RWPE2 (cell line): ENCODE results near the gene CSNK1D.

ENCODE experiments used
- ATAC-seq: fragments of 200-7000 bp; cut with Tn5 transposase; 3 replicates; pipeline ENCODE4 v1.9.1; 2021; ENCODE audit warnings: low read depth
- DNase-seq: peaks from one replicate; pipeline ENCODE4 v3.0.0-alpha.2; 2020; ENCODE audit warnings: low spot score
- H3K27ac ChIP-seq: fragments of 450-650 bp; 2 replicates; pipeline ENCODE4 v1.5.1; 2017; ENCODE audit warnings: mild to moderate bottlenecking; ENCODE audit not compliant: poor library complexity, severe bottlenecking
- H3K27me3 ChIP-seq: fragments of 250-450 bp; sonication (Bioruptor Pico); 2 replicates; pipeline ENCODE4 v1.5.1; 2021; ENCODE audit warnings: mild to moderate bottlenecking, moderate library complexity; ENCODE audit not compliant: insufficient read depth, poor library complexity, severe bottlenecking
- H3K36me3 ChIP-seq: fragments of 250-450 bp; sonication (Bioruptor Pico); 2 replicates; pipeline ENCODE4 v1.5.1; 2020; ENCODE audit warnings: low read depth, mild to moderate bottlenecking, moderate library complexity
- H3K4me1 ChIP-seq: fragments of 250-450 bp; sonication (Bioruptor Pico); 2 replicates; pipeline ENCODE4 v1.5.1; 2021; ENCODE audit warnings: mild to moderate bottlenecking, moderate library complexity; ENCODE audit not compliant: insufficient read depth, poor library complexity, severe bottlenecking
- H3K4me3 ChIP-seq: fragments of 250-450 bp; sonication (Bioruptor Pico); 2 replicates; pipeline ENCODE4 v1.5.1; 2021; ENCODE audit warnings: mild to moderate bottlenecking, moderate library complexity; ENCODE audit not compliant: severe bottlenecking
- H3K9me3 ChIP-seq: fragments of 250-450 bp; sonication (Bioruptor Pico); 2 replicates; pipeline ENCODE4 v1.5.1; 2021; ENCODE audit warnings: mild to moderate bottlenecking, moderate library complexity; ENCODE audit not compliant: severe bottlenecking
- CTCF ChIP-seq: fragments of 450-650 bp; IDR thresholded peaks from one replicate; pipeline ENCODE4 v1.5.1; 2017; ENCODE audit warnings: mild to moderate bottlenecking, moderate library complexity; ENCODE audit not compliant: poor library complexity, severe bottlenecking

CSNK1D gene

GRCh38 chr17:82223517-82223916 is 50.0 kb downstream of the CSNK1D start:
- TF ChIP-seq CTCF: no peak
- no peaks in the 10 kb centered on the region for H3K36me3 ChIP-seq
- ATAC-seq: no peak

GRCh38 chr17:82222816-82223215 is 50.7 kb downstream of the CSNK1D start:
- Histone ChIP-seq H3K4me3 (no peak overlapping the region), H3K4me1 (peaks cover 2% of the 10 kb centered on the region), H3K27me3 (no peaks in the 10 kb centered on the region), H3K36me3 (no peaks in the 10 kb centered on the region), H3K27ac (no peak overlapping the region), H3K9me3 (no peaks in the 10 kb centered on the region)
- TF ChIP-seq CTCF: no peak
- DNase-seq (no peak), ATAC-seq (no peak)

More at GRCh38 chr17:82223517-82223916, 50.0 kb downstream of the CSNK1D start:
- Histone ChIP-seq H3K27me3 (no peaks in the 10 kb centered on the region), H3K4me1 (no peaks in the 10 kb centered on the region), H3K9me3 (no peaks in the 10 kb centered on the region), H3K27ac (no peak overlapping the region), H3K4me3 (no peak overlapping the region)
- DNase-seq: no peak

GRCh38 chr17:82221341-82221902 is 52.1 kb downstream of the CSNK1D start:
- DNase-seq (no peak), ATAC-seq (no peak)
- peaks cover 16% of the 10 kb centered on the region for H3K4me1 ChIP-seq
- TF ChIP-seq CTCF: no peak
- no peaks in the 10 kb centered on the region for H3K36me3 ChIP-seq
- H3K27ac ChIP-seq: peak overlapping the region; percentile 98
- H3K27me3 ChIP-seq: no peaks in the 10 kb centered on the region
- no peaks in the 10 kb centered on the region for H3K9me3 ChIP-seq
- no peak overlapping the region for H3K4me3 ChIP-seq

GRCh38 chr17:82219753-82220709 is 53.5 kb downstream of the CSNK1D start:
- Histone ChIP-seq H3K4me1 (peaks cover 25% of the 10 kb centered on the region), H3K27ac (peak overlapping the region; percentile 98), H3K27me3 (no peaks in the 10 kb centered on the region), H3K36me3 (no peaks in the 10 kb centered on the region), H3K9me3 (no peaks in the 10 kb centered on the region), H3K4me3 (no peak overlapping the region)
- ATAC-seq: no peak
- no peak for TF ChIP-seq CTCF
- DNase-seq: no peak

- ATAC-seq: no peak
- H3K4me1 ChIP-seq: peaks cover 27% of the 10 kb centered on the region
- no peaks in the 10 kb centered on the region for H3K9me3 ChIP-seq
These were observed 54.4 kb downstream of the CSNK1D start for GRCh38 chr17:82219083-82219482.

More at GRCh38 chr17:82219083-82219482, 54.4 kb downstream of the CSNK1D start:
- Histone ChIP-seq H3K27ac (peak overlapping the region; percentile 98), H3K27me3 (no peaks in the 10 kb centered on the region), H3K4me3 (no peak overlapping the region), H3K36me3 (no peaks in the 10 kb centered on the region)
- no peak for TF ChIP-seq CTCF
- DNase-seq: no peak
